GM15510 (cell line): ENCODE results near the gene FSTL5.

Source experiments
- POLR2A ChIP-seq: IDR thresholded peaks from 3 replicates; pipeline ENCODE4 v1.6.1; 2011; ENCODE audit warnings: borderline replicate concordance; ENCODE audit not compliant: insufficient read length; ENCODE audit errors: extremely low read depth

The FSTL5 gene

GRCh38 chr4:162117051-162117450 lies 46.7 kb downstream of the FSTL5 start:
- TF ChIP-seq POLR2A, result no peak

GRCh38 chr4:162116095-162116779 lies 47.6 kb downstream of the FSTL5 start:
- no peak for TF ChIP-seq POLR2A

GRCh38 chr4:162115333-162115732 lies 48.5 kb downstream of the FSTL5 start:
- no peak for TF ChIP-seq POLR2A

GRCh38 chr4:162111078-162111477 lies 52.7 kb downstream of the FSTL5 start:
- no peak for TF ChIP-seq POLR2A

GRCh38 chr4:162104459-162105124 lies 59.2 kb downstream of the FSTL5 start:
- no peak for TF ChIP-seq POLR2A

GRCh38 chr4:162102713-162103112 lies 61.1 kb downstream of the FSTL5 start:
- TF ChIP-seq POLR2A, result no peak

GRCh38 chr4:162101337-162101736 lies 62.5 kb downstream of the FSTL5 start:
- no peak for TF ChIP-seq POLR2A

GRCh38 chr4:162075726-162076125 lies 88.1 kb downstream of the FSTL5 start:
- TF ChIP-seq POLR2A, result no peak

- TF ChIP-seq POLR2A, result no peak
Measured at GRCh38 chr4:162061214-162061613, 102.6 kb downstream of the FSTL5 start.

- no peak for TF ChIP-seq POLR2A
Measured at GRCh38 chr4:162059656-162060055, 104.1 kb downstream of the FSTL5 start.

- TF ChIP-seq POLR2A, result no peak
Measured at GRCh38 chr4:162056990-162057389, 106.8 kb downstream of the FSTL5 start.

- TF ChIP-seq POLR2A, result no peak
Measured at GRCh38 chr4:162046135-162046534, 117.7 kb downstream of the FSTL5 start.

GRCh38 chr4:162038112-162038511 lies 125.7 kb downstream of the FSTL5 start:
- no peak for TF ChIP-seq POLR2A

GRCh38 chr4:162017863-162018262 lies 145.9 kb downstream of the FSTL5 start:
- no peak for TF ChIP-seq POLR2A

GRCh38 chr4:162016991-162017390 lies 146.8 kb downstream of the FSTL5 start:
- no peak for TF ChIP-seq POLR2A

- TF ChIP-seq POLR2A, result no peak
Measured at GRCh38 chr4:162016219-162016618, 147.6 kb downstream of the FSTL5 start.

- no peak for TF ChIP-seq POLR2A
Measured at GRCh38 chr4:162015090-162015489, 148.7 kb downstream of the FSTL5 start.

GRCh38 chr4:162011089-162011488 lies 152.7 kb downstream of the FSTL5 start:
- TF ChIP-seq POLR2A, result no peak

- TF ChIP-seq POLR2A, result no peak
Measured at GRCh38 chr4:162010362-162010761, 153.4 kb downstream of the FSTL5 start.
